Left lung (tissue), 10 donors: ENCODE measurements around the gene SBF1. TPM values are rescaled to one million over a fixed set of nuclear protein-coding genes. Genes with fewer than 3 reads are reported as not detected.

Experiments
- ATAC-seq: fragments of 200-7000 bp; cut with Tn5 transposase; one replicate; pipeline ENCODE4 v1.9.1; 2020; ENCODE audit warnings: moderate library complexity
- DNase-seq, 4 donors: peaks; one replicate each; pipeline ENCODE4 v3.0.0-alpha.2; 2013 to 2020
- H3K27ac ChIP-seq, 2 donors: fragments of 200-600 bp; sonication (generic) in 1 of 2; one replicate each; pipeline versions ENCODE4 v1.5.0 to v1.8.0; 2020 to 2021
- H3K27me3 ChIP-seq, 2 donors: fragments of 200-600 bp; sonication (generic) in 1 of 2; one replicate each; pipeline versions ENCODE4 v1.5.0 to v1.8.0; 2020 to 2021
- H3K36me3 ChIP-seq, 2 donors: fragments of 200-600 bp; sonication (generic) in 1 of 2; one replicate each; pipeline versions ENCODE4 v1.5.0 to v1.8.0; 2020 to 2021
- H3K4me1 ChIP-seq, 2 donors: fragments of 200-600 bp; one replicate each; pipeline ENCODE4 v1.8.0; 2021
- H3K4me3 ChIP-seq, 2 donors: fragments of 200-600 bp; sonication (generic) in 1 of 2; one replicate each; pipeline versions ENCODE4 v1.5.0 to v1.8.0; 2020 to 2021; ENCODE audit warnings: mild to moderate bottlenecking in 1 of 2
- H3K9me3 ChIP-seq, 2 donors: fragments of 200-600 bp; sonication (generic) in 1 of 2; one replicate each; pipeline versions ENCODE4 v1.5.0 to v1.8.0; 2020 to 2021
- CTCF ChIP-seq, 2 donors: fragments of 200-600 bp; sonication (generic) in 1 of 2; IDR thresholded peaks; one replicate each; pipeline versions ENCODE4 v1.5.0 to v1.8.0; 2021; ENCODE audit warnings: antibody characterized with exemption in 2 of 2
- intact Hi-C, 2 donors: fragments of 100-400 bp; cut with DNase I; formaldehyde crosslinking; loops; one replicate each; pipeline versions ENCODE4 v1.11.2 to v1.14.2; 2022
- polyA plus RNA-seq, 6 donors: library from polyadenylated mRNA; unstranded; fragments of 120-200 nt; gene quantifications; one replicate each; pipeline ENCODE4 v1.2.1, GENCODE V29; 2013; ENCODE audit not compliant: insufficient read length in 6 of 6
- total RNA-seq, 2 donors: library from RNA; stranded (reverse); fragmentation: NEBNext Ultra II Directional; extraction: Animal tissue kit (Norgen Biotek cat#: 25700); gene quantifications; one replicate each; pipeline ENCODE4 v1.2.1, GENCODE V29; 2021
- donor health status: DM: no; HTN: yes; CAD: no.
- donor health status: DM: no; HTN: no; CAD: no.

The SBF1 gene
- total and polyA plus RNA-seq, 8 donors, result 31.6 to 69.9 (median 41.9) TPM

- peaks cover 22 to 91% of the 10 kb centered on the region in 2 donors for H3K27me3 ChIP-seq
- no peak overlapping the region for H3K27ac ChIP-seq
- ATAC-seq (no peak), DNase-seq (peak in 1 of 4 donors; percentile 73)
- no peak for TF ChIP-seq CTCF (IDR thresholded peaks at IDR 0.05)
- H3K4me3 ChIP-seq, result no peak overlapping the region
- no peaks in the 10 kb centered on the region for H3K9me3 ChIP-seq
- H3K4me1 ChIP-seq, result peaks cover 5 to 15% of the 10 kb centered on the region in 2 donors
- no peaks in the 10 kb centered on the region for H3K36me3 ChIP-seq
- intact Hi-C loops, result no loop called here
Observed at GRCh38 chr22:50483977-50484853, 9.4 kb upstream of the SBF1 start.

GRCh38 chr22:50483556-50483955 is 8.7 kb upstream of the SBF1 start:
- ATAC-seq (no peak), DNase-seq (no peak)
- Histone ChIP-seq H3K27me3 (peaks cover 22 to 94% of the 10 kb centered on the region in 2 donors), H3K4me3 (no peak overlapping the region), H3K9me3 (no peaks in the 10 kb centered on the region), H3K4me1 (peaks cover 5 to 15% of the 10 kb centered on the region in 2 donors), H3K27ac (no peak overlapping the region), H3K36me3 (no peaks in the 10 kb centered on the region)
- intact Hi-C loops, result no loop called here
- TF ChIP-seq CTCF (IDR thresholded peaks at IDR 0.05), result no peak

GRCh38 chr22:50483106-50483505 is 8.3 kb upstream of the SBF1 start:
- H3K9me3 ChIP-seq, result no peaks in the 10 kb centered on the region
- peaks cover 5 to 15% of the 10 kb centered on the region in 2 donors for H3K4me1 ChIP-seq
- no peak for DNase-seq
- H3K36me3 ChIP-seq, result no peaks in the 10 kb centered on the region
- intact Hi-C loops, result no loop called here
- no peak for TF ChIP-seq CTCF (IDR thresholded peaks at IDR 0.05)
- no peak for ATAC-seq
- peaks cover 22 to 93% of the 10 kb centered on the region in 2 donors for H3K27me3 ChIP-seq
- H3K27ac ChIP-seq, result no peak overlapping the region
- H3K4me3 ChIP-seq, result no peak overlapping the region

GRCh38 chr22:50482107-50483074 is 7.6 kb upstream of the SBF1 start:
- intact Hi-C loops, result no loop called here
- no peak for ATAC-seq
- Histone ChIP-seq H3K36me3 (no peaks in the 10 kb centered on the region), H3K4me1 (peaks cover 5 to 15% of the 10 kb centered on the region in 2 donors), H3K27ac (no peak overlapping the region), H3K4me3 (peak overlapping the region; percentile 36 to 67), H3K27me3 (peaks cover 22 to 91% of the 10 kb centered on the region in 2 donors), H3K9me3 (no peaks in the 10 kb centered on the region)
- TF ChIP-seq CTCF (IDR thresholded peaks at IDR 0.05), result no peak
- peak in 1 of 4 donors; percentile 80 for DNase-seq
